Measurements from ENCODE around the gene DHX34. TPM values are rescaled to one million over a fixed set of nuclear protein-coding genes. Genes with fewer than 3 reads are reported as not detected.
A peak's percentile ranks its signal among the peaks of the same experiment; 100 is the strongest.

The DHX34 gene
- total RNA-seq, 1 donor from 2014 or later: 8.1 TPM

DNA sequence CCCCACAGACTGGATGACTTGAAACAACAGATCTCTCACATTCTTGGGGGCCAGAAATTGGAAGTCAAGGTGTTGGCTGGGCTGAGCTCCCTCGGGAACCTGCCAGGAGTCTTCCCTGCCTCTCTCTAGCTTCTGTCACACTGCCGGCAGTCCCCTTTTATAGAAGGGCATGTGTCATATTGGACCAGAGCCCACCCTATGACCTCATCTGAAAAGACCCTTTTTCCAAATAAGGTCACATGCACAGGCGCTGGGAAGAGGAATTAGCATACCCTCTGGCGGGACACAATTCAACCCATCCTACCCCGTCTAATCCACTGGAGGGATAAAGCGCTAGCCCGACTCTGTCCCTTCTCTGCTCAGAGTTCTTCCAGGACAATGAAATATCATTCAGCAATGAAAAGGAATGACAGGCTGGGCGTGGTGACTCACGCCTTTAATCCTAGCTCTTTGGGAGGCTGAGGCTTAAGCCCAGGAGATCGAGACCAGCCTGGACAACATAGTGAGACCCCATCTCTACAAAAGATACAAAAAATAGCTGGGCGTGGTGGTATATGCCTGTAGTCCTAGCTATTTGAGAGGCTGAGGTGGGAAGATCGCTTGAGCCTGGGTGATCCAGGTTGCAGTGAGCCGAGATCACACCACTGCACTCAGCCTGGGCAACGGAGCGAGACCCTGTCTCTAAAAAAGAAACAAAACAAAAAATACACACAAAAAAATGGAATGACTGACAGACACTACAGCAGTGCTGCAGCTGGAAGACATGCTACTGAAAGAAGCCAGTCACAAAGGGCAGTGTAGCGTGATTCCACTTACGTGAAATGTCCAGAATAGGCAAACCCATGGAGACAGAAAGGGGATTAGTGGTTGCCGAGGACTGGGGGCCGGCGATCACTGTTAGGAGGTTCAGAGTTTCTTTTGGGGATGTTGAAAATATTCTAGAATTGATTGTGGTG, 41.7 kb downstream of the DHX34 start:
- Histone ChIP-seq H3K27me3 (ENCODE audit: low read depth) (peaks cover 49% of the 10 kb centered on the region), H3K36me3 (no peaks in the 10 kb centered on the region), H3K4me1 (no peaks in the 10 kb centered on the region), H3K9me3 (replicated peaks) (no peaks in the 10 kb centered on the region), H3K27ac (replicated peaks) (no peak overlapping the region), H3K4me3 (no peak overlapping the region)
- DNase-seq: no peak
- TF ChIP-seq, protein P1, sequence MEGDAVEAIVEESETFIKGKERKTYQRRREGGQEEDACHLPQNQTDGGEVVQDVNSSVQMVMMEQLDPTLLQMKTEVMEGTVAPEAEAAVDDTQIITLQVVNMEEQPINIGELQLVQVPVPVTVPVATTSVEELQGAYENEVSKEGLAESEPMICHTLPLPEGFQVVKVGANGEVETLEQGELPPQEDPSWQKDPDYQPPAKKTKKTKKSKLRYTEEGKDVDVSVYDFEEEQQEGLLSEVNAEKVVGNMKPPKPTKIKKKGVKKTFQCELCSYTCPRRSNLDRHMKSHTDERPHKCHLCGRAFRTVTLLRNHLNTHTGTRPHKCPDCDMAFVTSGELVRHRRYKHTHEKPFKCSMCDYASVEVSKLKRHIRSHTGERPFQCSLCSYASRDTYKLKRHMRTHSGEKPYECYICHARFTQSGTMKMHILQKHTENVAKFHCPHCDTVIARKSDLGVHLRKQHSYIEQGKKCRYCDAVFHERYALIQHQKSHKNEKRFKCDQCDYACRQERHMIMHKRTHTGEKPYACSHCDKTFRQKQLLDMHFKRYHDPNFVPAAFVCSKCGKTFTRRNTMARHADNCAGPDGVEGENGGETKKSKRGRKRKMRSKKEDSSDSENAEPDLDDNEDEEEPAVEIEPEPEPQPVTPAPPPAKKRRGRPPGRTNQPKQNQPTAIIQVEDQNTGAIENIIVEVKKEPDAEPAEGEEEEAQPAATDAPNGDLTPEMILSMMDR (IDR thresholded peaks at IDR 0.05; ENCODE audit: borderline replicate concordance): no peak
- intact Hi-C loops (cut with micrococcal nuclease): loop anchor here (10.0 kb wide), 1 partner anchor 96 kb away; no protein-coding TSS in a partner anchor

GRCh38 chr19:47391510-47392223, 42.6 kb downstream of the DHX34 start:
- no peaks in the 10 kb centered on the region for H3K36me3 ChIP-seq
- TF ChIP-seq, protein P1 (IDR thresholded peaks at IDR 0.05; ENCODE audit: borderline replicate concordance): peak; percentile 92
- DNase-seq: peak; percentile 71
- H3K4me1 ChIP-seq: no peaks in the 10 kb centered on the region
- H3K27ac ChIP-seq (replicated peaks): no peak overlapping the region
- no peak overlapping the region for H3K4me3 ChIP-seq
- H3K27me3 ChIP-seq (ENCODE audit: low read depth): peaks cover 53% of the 10 kb centered on the region
- intact Hi-C loops (cut with micrococcal nuclease): loop anchor here (10.0 kb wide), 1 partner anchor 97 kb away; no protein-coding TSS in a partner anchor
- H3K9me3 ChIP-seq (replicated peaks): no peaks in the 10 kb centered on the region

DNA sequence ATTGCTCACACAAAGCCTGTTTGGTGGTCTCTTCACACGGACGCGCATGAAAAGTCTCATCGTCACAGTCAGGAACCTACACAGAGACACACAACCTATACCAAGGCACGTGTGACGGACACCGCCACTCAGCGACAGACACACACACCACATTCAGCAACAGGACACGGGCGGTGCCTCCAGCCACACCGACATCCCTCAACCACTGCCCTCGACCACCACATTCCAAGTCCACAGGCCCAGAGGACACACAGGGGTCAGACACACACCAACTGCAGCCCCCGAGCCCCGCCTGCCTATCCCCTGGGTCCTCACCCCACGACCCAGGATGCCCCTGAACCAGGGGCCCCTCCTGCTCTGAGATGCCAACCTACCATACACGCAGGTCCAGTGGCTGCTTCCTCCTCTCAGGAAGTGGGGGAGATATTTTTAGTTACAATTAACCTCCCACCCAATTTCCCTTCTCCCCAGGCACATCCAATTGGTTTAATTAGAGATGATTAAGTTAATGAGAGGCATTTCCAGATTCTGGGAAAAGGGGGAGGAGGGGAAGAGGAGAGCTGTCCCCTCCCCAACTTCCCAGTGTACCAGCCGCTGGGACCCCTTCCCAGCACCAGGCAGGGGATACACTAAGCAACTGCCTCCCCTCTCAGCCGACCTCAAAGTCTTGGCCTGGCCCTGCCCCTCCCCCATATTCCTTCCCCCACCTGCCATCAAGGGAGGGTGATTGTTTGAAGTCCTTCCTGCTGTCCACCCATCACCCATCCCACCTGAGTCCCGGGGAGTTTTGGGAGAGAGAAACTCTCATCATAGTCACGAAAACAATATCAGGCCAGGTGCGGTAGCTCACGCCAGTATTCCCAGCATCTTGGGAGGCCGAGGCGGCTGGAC, 49.8 kb downstream of the DHX34 start:
- Histone ChIP-seq H3K4me1 (no peaks in the 10 kb centered on the region), H3K36me3 (no peaks in the 10 kb centered on the region), H3K4me3 (no peak overlapping the region), H3K9me3 (replicated peaks) (no peaks in the 10 kb centered on the region), H3K27ac (replicated peaks) (no peak overlapping the region), H3K27me3 (ENCODE audit: low read depth) (peaks cover 75% of the 10 kb centered on the region)
- intact Hi-C loops (cut with micrococcal nuclease): loop anchor here (10.0 kb wide), 1 partner anchor 104 kb away; no protein-coding TSS in a partner anchor
- TF ChIP-seq, protein P1 (IDR thresholded peaks at IDR 0.05; ENCODE audit: borderline replicate concordance): no peak
- no peak for DNase-seq

GRCh38 chr19:47402504-47402903, 53.4 kb downstream of the DHX34 start:
- no peaks in the 10 kb centered on the region for H3K9me3 ChIP-seq (replicated peaks)
- H3K27me3 ChIP-seq (ENCODE audit: low read depth): peaks cover 90% of the 10 kb centered on the region
- no peak for DNase-seq
- no peaks in the 10 kb centered on the region for H3K36me3 ChIP-seq
- TF ChIP-seq, protein P1 (IDR thresholded peaks at IDR 0.05; ENCODE audit: borderline replicate concordance): no peak
- no peak overlapping the region for H3K4me3 ChIP-seq
- H3K27ac ChIP-seq (replicated peaks): no peak overlapping the region
- intact Hi-C loops (cut with micrococcal nuclease): no loop called here
- H3K4me1 ChIP-seq: no peaks in the 10 kb centered on the region

All from left ventricle myocardium inferior (tissue), 1 donor.